Caco-2 (cell line): ENCODE results near the gene SESN1. TPM values are rescaled to one million over a fixed set of nuclear protein-coding genes. Genes with fewer than 3 reads are reported as not detected.

Experiments used
- BruUV-seq: library from RNA; stranded (reverse); fragments of 400-500 nt; replicated peaks from 2 replicates; lab custom pipeline; 2021; lab: Mats Ljungman, UMichigan
- CTCF ChIA-PET: fragments of 300-600 bp; sonication (Branson Sonifier 250); formaldehyde crosslinking; loops from one replicate; lab custom pipeline; 2022; ENCODE audit warnings: antibody characterized with exemption; lab: Charles Lee
- POLR2A ChIA-PET: fragments of 300-600 bp; sonication (Branson Sonifier 250); formaldehyde crosslinking; loops from one replicate; lab custom pipeline; 2022; ENCODE audit warnings: antibody characterized with exemption; lab: Charles Lee
- DNase-seq, 2 experiments: peaks; one replicate each; pipeline versions ENCODE4 v3.0.0 to v3.0.0-alpha.2; 2020 to 2022
- H3K27me3 ChIP-seq: replicated peaks from 2 replicates; pipeline ENCODE4 v1.6.0; 2011; ENCODE audit warnings: low read length; ENCODE audit not compliant: control insufficient read depth, insufficient read depth
- H3K36me3 ChIP-seq: 2 replicates; pipeline ENCODE4 v1.5.1; 2011; ENCODE audit warnings: low read length; ENCODE audit not compliant: control insufficient read depth, insufficient read depth
- H3K4me1 ChIP-seq: fragments of 250-450 bp; sonication (Bioruptor Pico); 2 replicates; pipeline ENCODE4 v1.5.1; 2020; ENCODE audit warnings: mild to moderate bottlenecking
- H3K4me3 ChIP-seq: 2 replicates; pipeline ENCODE4 v1.5.1; 2011; ENCODE audit warnings: low read depth, mild to moderate bottlenecking, control low read depth, low read length
- H3K9me3 ChIP-seq: fragments of 250-450 bp; sonication (Bioruptor Pico); 2 replicates; pipeline ENCODE4 v1.5.1; 2020; ENCODE audit warnings: mild to moderate bottlenecking, moderate library complexity
- H3K27ac Mint-ChIP-seq: one replicate; pipeline ENCODE4 v1.8.0; 2022; ENCODE audit warnings: mixed read lengths; ENCODE audit not compliant: unreplicated experiment
- H3K27me3 Mint-ChIP-seq: one replicate; pipeline ENCODE4 v1.8.0; 2022; ENCODE audit warnings: mixed read lengths; ENCODE audit not compliant: insufficient read depth, unreplicated experiment
- H3K36me3 Mint-ChIP-seq: one replicate; pipeline ENCODE4 v1.8.0; 2022; ENCODE audit warnings: mild to moderate bottlenecking, mixed read lengths; ENCODE audit not compliant: insufficient read depth, unreplicated experiment
- H3K4me1 Mint-ChIP-seq: one replicate; pipeline ENCODE4 v1.8.0; 2022; ENCODE audit warnings: low read depth, mixed read lengths; ENCODE audit not compliant: unreplicated experiment
- H3K4me3 Mint-ChIP-seq: one replicate; pipeline ENCODE4 v1.8.0; 2022; ENCODE audit warnings: mild to moderate bottlenecking, moderate library complexity, mixed read lengths; ENCODE audit not compliant: unreplicated experiment
- H3K9me3 Mint-ChIP-seq: one replicate; pipeline ENCODE4 v1.8.0; 2022; ENCODE audit warnings: mixed read lengths; ENCODE audit not compliant: unreplicated experiment
- CTCF ChIP-seq, 2 experiments: fragments of 200-600 bp in 1 of 2; IDR thresholded peaks; 1 replicate in 1 of 2; 2 replicates in 1 of 2; pipeline versions ENCODE4 v1.5.1 to v1.8.0; 2011 to 2022; ENCODE audit warnings: antibody characterized with exemption in 1 of 2, control low read depth in 1 of 2, inconsistent platforms in 1 of 2, low read depth in 1 of 2, low read length in 1 of 2, mild to moderate bottlenecking in 1 of 2, moderate library complexity in 1 of 2; ENCODE audit not compliant: insufficient read depth in 1 of 2, severe bottlenecking in 1 of 2, unreplicated experiment in 1 of 2
- intact Hi-C: fragments of 100-400 bp; cut with micrococcal nuclease; formaldehyde crosslinking; loops from one replicate; pipeline ENCODE4 v1.10.0; 2022; ENCODE audit not compliant: unreplicated experiment
- total RNA-seq: library from RNA; stranded (reverse); gene quantifications from 2 replicates; pipeline ENCODE4 v1.2.3, GENCODE V29; 2022

The SESN1 gene
- total RNA-seq, 1 experiment from 2014 or later, result 21.9 TPM

GRCh38 chr6:109059153-109059552 is 35.5 kb downstream of the SESN1 start:
- CTCF ChIA-PET, result no interaction called here

DNA sequence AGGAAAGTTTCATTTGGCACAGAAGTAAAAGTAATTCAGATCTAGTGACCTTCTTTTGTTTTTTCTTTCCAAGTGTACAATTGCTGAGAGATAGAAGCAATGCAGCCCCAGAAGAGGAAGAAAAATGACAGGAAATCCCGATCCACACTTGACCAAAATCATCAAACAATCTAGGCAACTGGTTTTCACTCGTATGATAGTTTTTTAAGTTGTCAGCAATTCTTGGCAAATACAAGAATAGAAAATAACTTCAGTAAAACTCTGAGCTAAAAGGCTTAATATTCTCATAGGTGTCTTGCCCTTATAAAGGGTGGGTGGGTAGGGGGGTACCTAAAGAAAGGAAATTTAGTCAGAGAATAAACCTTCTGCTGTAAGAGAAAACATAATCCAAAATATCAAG is 36.0 kb downstream of the SESN1 start:
- TF ChIP-seq CTCF (IDR thresholded peaks at IDR 0.05; ENCODE audit: insufficient read depth in 1 of 2, low read depth in 1 of 2, low read length in 1 of 2, severe bottlenecking in 1 of 2, unreplicated experiment in 1 of 2), result no peak
- H3K4me1 Mint-ChIP-seq, result peaks cover 8% of the 10 kb centered on the region
- no peaks in the 10 kb centered on the region for H3K9me3 Mint-ChIP-seq
- POLR2A ChIA-PET, result interaction anchor here (0.6 kb wide), 1 partner anchor 211 kb away, joined by 3 read pairs; the partner anchor contains the start of gene ARMC2
- intact Hi-C loops, result no loop called here
- no peaks in the 10 kb centered on the region for H3K36me3 Mint-ChIP-seq
- H3K4me3 Mint-ChIP-seq, result no peak overlapping the region
- H3K36me3 ChIP-seq, result no peaks in the 10 kb centered on the region
- CTCF ChIA-PET, result no interaction called here
- no peak overlapping the region for H3K4me3 ChIP-seq
- peaks cover 9% of the 10 kb centered on the region; the same call in 1 of the 2 replicates for H3K4me1 ChIP-seq
- BruUV-seq, result no TSS peak
- no peak for DNase-seq
- no peak overlapping the region for H3K27ac Mint-ChIP-seq
- no peaks in the 10 kb centered on the region for H3K27me3 Mint-ChIP-seq
- no peaks in the 10 kb centered on the region for H3K27me3 ChIP-seq
- H3K9me3 ChIP-seq, result no peaks in the 10 kb centered on the region

More at GRCh38 chr6:109059153-109059552, 35.5 kb downstream of the SESN1 start:
- DNase-seq, result no peak
- Mint-ChIP-seq H3K27me3 (no peaks in the 10 kb centered on the region), H3K36me3 (no peaks in the 10 kb centered on the region), H3K4me3 (no peak overlapping the region), H3K9me3 (no peaks in the 10 kb centered on the region), H3K27ac (no peak overlapping the region), H3K4me1 (peaks cover 8% of the 10 kb centered on the region)
- POLR2A ChIA-PET, result interaction anchor here (0.6 kb wide), 1 partner anchor 211 kb away, joined by 3 read pairs; the partner anchor contains the start of gene ARMC2
- intact Hi-C loops, result no loop called here
- no peak overlapping the region for H3K4me3 ChIP-seq
- BruUV-seq, result no TSS peak
- no peak for TF ChIP-seq CTCF (IDR thresholded peaks at IDR 0.05; ENCODE audit: insufficient read depth in 1 of 2, low read depth in 1 of 2, low read length in 1 of 2, severe bottlenecking in 1 of 2, unreplicated experiment in 1 of 2)
- H3K36me3 ChIP-seq, result no peaks in the 10 kb centered on the region
- H3K9me3 ChIP-seq, result no peaks in the 10 kb centered on the region
- no peaks in the 10 kb centered on the region for H3K27me3 ChIP-seq
- H3K4me1 ChIP-seq, result 0 out of 2 replicates have a peak, but pooled peaks cover 6% of the 10 kb centered on the region

DNA sequence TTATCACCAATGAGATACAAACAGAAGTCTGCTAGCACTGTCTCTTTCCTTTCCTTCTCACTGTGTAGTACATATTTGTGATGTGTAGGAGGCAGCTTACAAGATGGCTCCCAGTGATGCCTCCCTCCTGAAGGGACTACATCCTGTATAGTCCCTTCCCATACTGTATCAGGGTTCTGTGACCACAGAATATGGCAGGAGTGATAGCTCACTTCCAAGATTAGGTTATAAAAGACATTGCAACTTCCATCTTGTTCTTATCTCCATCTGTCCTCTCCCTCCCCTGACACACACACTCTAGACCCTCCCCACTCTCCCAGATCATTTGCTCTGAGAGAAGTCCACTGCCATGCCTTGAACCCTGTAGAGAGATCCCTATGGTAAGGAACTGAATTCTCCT is 38.0 kb downstream of the SESN1 start:
- Mint-ChIP-seq H3K4me1 (peaks cover 22% of the 10 kb centered on the region), H3K27me3 (no peaks in the 10 kb centered on the region), H3K9me3 (no peaks in the 10 kb centered on the region), H3K4me3 (no peak overlapping the region), H3K36me3 (no peaks in the 10 kb centered on the region), H3K27ac (no peak overlapping the region)
- TF ChIP-seq CTCF (IDR thresholded peaks at IDR 0.05; ENCODE audit: insufficient read depth in 1 of 2, low read depth in 1 of 2, low read length in 1 of 2, severe bottlenecking in 1 of 2, unreplicated experiment in 1 of 2), result no peak
- Histone ChIP-seq H3K4me1 (peaks cover 26% of the 10 kb centered on the region), H3K9me3 (no peaks in the 10 kb centered on the region), H3K4me3 (no peak overlapping the region), H3K36me3 (no peaks in the 10 kb centered on the region), H3K27me3 (no peaks in the 10 kb centered on the region)
- POLR2A ChIA-PET, result no interaction called here
- no peak for DNase-seq
- intact Hi-C loops, result no loop called here
- CTCF ChIA-PET, result no interaction called here
- BruUV-seq, result no TSS peak
